Coronary artery (tissue), 2 donors: ENCODE data around the gene PRM1.

Experiments used
- DNase-seq: peaks from one replicate; pipeline ENCODE4 v3.0.0-alpha.2; 2017; ENCODE audit warnings: low spot score
- H3K27ac ChIP-seq, 2 donors: fragments of 200-600 bp; sonication (generic); one replicate each; pipeline ENCODE4 v1.5.1; 2016 to 2019
- H3K4me3 ChIP-seq: fragments of 200-600 bp; sonication (generic); 2 replicates; pipeline ENCODE4 v1.5.1; 2016; ENCODE audit warnings: mild to moderate bottlenecking, moderate library complexity
- TF ChIP-seq, protein P1 (sequence below): fragments of 200-600 bp; sonication (generic); IDR thresholded peaks from one replicate; pipeline ENCODE4 v1.5.1; 2019; ENCODE audit warnings: antibody characterized with exemption

PRM1 gene

DNA sequence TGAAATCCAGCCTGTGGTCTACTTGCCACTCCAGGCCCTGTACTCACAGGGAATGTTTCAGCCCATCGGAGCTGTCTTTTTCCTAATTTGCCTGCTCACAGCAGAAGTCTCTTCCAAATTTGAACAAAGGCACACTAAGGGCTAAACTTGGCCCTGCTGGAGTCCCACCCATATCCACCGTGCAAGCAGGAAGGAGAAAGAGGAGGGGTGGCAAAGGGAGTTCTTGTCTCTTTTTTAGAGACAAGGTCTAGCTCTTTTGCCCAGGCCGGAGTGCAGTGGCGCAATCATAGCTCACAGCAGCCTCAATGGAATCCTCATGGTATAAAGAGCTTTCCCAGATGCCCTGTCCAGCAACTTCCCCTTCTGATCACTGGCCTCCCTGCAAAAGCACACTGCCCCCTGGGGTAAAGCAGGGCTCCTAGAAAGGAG lies 2.7 kb upstream of the PRM1 start:
- DNase-seq: no peak
- no peak overlapping the region for H3K27ac ChIP-seq
- TF ChIP-seq, protein P1, sequence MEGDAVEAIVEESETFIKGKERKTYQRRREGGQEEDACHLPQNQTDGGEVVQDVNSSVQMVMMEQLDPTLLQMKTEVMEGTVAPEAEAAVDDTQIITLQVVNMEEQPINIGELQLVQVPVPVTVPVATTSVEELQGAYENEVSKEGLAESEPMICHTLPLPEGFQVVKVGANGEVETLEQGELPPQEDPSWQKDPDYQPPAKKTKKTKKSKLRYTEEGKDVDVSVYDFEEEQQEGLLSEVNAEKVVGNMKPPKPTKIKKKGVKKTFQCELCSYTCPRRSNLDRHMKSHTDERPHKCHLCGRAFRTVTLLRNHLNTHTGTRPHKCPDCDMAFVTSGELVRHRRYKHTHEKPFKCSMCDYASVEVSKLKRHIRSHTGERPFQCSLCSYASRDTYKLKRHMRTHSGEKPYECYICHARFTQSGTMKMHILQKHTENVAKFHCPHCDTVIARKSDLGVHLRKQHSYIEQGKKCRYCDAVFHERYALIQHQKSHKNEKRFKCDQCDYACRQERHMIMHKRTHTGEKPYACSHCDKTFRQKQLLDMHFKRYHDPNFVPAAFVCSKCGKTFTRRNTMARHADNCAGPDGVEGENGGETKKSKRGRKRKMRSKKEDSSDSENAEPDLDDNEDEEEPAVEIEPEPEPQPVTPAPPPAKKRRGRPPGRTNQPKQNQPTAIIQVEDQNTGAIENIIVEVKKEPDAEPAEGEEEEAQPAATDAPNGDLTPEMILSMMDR: no peak
- no peak overlapping the region for H3K4me3 ChIP-seq

DNA sequence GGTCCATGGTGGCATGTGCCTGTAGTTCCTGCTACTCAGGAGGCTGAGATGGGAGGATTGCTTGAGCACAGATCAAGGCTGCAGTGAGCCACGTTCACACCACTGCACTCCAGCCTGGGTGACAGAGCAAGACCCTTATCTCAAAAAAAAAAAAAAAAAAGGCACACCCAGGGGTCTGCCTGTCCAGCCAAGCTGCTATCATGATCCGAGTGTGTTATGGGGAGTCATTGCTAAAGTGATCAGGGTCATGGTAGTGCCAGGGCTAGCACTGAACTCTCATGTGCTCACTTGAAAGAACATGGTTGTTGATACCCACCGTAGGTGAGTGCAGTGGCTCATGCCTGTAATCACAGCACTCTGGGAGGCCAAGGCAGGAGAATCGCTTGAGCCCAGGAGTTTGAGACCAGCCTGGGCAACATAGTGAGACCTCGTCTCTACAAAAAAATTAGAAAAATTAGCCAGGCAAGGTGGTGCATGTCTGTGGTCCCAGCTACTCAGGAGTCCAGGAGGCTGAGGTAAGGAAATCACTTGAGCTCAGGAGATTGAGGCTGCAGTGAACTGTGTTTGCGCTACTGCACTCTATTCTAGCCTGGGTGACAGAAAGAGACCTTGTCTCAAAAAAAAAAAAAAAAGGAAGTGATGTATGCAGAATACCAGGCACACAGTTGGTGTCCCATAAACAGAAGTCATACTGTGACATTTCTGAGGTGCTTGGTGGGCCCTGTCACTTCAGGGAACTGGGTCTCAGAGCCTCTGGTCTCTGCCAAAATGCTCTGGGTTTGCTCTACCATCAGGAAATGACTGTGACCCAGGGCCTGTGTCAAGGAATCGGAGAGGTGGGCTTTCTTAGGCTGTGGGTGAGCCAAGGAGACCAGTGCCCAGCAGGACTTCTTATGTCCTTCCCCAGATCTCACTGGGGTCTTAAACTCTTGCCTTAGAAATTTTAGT lies 2.2 kb downstream of the PRM1 start:
- no peak overlapping the region for H3K27ac ChIP-seq
- H3K4me3 ChIP-seq: no peak overlapping the region
- TF ChIP-seq, protein P1: no peak
- DNase-seq: no peak

DNA sequence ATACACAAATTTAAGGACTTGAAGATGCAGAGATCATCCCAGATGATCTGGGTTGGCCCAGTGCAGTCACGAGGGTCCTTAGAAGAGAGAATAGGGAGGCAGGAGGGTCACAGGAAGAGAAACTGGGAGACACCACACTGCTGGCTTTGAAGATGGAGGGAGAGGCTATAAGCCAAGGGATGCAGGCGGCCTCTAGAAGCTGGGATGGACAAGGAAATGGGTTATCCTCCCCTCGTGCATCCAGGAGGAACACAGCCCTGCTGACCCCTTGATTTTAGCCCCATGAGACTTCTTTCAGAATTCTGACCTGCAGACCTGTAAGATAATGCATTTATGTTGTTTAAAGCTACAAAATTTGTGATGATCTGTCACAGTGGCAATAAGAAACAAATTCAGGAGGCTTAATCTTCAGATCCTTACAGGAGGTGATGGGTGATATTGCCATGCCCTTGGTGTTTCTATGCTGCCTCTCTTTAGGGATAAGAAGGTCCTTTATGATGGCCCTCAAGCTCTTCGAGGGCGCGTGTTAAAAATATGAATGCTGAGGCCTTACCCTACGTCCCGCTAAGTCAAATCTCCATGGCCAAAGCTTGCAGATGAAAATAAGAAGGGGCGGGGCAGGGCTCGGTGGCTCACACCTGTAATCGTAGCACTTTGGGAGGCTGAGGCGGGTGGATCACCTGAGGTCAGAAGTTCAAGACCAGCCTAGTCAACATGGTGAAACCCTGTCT lies 3.4 kb downstream of the PRM1 start:
- Histone ChIP-seq H3K27ac (no peak overlapping the region), H3K4me3 (no peak overlapping the region)
- no peak for DNase-seq
- TF ChIP-seq, protein P1: no peak

DNA sequence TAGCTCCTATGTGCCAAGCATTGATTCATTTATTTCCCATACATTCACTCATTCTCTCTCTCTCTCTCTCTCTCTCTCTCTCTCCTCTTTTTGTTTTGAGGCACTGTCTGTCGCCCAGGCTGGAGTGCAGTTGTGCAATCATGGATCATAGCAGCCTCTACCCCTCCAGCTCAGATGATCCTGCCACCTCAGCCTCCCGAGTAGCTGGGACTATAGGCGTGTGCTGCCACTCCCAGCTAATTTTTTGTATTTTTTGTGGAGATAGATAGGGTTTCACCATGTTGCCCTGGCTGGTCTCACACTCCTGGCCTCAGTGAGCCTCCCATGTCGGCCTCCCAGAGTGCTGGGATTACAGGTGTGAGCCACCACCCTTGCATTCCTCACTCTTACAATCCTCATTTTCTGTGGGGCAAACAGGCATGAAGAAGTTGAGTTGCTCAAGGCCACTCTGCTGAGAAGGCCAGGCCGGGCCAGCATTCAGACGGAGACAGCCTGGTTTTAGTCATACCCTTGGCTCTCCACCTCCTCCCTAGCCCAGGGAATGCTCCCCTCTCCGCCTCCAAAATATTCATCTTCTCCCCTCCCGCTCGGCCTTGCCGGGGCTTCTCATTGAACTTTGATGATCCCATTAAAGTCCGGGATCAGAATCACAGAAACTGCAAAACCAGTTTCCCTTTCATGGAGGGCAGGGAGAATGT lies 4.1 kb downstream of the PRM1 start:
- no peak for DNase-seq
- H3K27ac ChIP-seq: no peak overlapping the region
- TF ChIP-seq, protein P1: no peak
- H3K4me3 ChIP-seq: no peak overlapping the region

DNA sequence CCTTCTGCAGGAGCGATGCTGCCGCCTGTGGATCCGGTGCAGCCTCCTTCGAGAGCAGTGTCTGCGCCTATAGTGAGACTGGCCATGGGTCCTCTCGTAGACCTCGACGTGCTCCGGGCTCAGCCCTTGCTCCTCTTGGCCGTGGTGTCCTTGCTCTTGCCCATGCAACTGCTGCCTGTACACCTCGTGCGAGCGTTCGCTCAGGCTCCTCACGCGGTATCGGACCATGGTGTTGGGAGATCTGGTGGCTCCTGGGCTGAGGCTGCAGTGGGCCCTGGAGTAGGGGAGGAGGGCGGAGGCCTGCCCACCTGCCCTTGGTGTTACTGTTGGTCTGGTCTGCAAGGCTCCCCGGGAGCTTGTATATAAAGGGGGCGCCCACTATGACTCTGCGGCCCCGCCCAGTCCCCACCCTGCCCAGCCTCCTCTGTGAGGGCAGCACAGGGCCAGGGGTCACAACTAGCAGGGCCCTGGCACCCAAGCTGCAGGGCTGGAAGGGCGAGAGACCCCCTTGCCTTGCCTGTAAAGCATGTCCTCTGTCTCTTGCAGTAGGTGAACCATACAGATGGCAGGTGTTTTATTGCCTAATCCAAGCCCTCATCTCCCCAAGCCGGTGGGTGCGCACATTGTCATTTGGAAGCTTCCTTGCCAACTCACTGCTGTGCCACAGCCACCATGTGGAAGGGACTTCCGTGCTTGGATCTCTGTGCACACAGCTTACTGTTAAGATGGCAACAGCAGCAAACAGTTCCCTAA lies 4.8 kb downstream of the PRM1 start, which contains the start of gene PRM2:
Gene PRM2, minus strand, starts transcription at position 338 of the 753 bp plus-strand sequence. Its CDS starts 110 bp downstream, at position 228.
- no peak within 1 kb of the TSS for H3K27ac ChIP-seq
- H3K4me3 ChIP-seq: no peak within 1 kb of the TSS
- TF ChIP-seq, protein P1: no peak
- no peak for DNase-seq

DNA sequence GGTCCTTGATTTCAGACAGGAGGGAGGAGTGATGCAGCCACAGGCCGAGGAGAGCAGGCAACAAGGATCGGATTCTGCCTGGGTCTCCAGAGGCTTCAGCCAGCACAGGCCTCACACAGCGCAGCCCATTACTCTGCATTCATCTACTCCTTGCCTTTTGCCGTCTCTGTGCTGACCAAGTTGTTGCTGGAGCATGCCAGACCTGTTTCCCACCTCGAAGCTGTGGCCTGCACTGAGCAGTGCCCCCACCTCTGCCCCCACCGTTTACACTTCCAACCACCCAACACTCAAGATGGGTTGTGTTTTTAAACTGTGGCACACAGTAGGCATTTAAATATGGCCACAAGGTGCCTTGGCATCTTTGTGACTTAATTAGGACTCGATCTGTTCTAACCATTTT lies 6.2 kb downstream of the PRM1 start:
- no peak overlapping the region for H3K27ac ChIP-seq
- TF ChIP-seq, protein P1: no peak
- no peak overlapping the region for H3K4me3 ChIP-seq
- no peak for DNase-seq
